Measurements from ENCODE around the gene CRACDL.
"Not testable (repeated sequence)": the region's sequence is repeated elsewhere in the genome, so short reads cannot be mapped to it uniquely, and the experiment has no call there.

CRACDL gene

DNA sequence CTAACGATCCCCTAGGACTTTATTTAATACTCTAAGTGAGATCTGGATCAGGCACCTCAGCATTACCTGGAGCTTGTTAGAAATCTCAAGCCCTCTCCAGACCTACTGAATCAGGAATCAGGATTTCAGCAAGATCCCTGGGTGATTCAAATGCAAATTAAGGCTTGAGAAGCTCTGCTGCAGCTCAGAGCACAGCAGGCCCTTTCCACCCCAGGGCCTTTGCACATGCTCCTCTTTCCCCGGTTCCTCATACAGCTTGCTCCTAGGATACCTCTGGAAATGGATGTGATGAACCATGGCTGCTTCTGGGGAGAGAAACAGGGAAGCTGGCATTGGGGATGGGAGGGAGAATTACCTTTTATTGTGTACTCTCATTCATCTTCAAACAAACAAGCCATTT, 164.8 kb downstream of the CRACDL start:
- no peak for DNase-seq

GRCh38 chr2:98769784-98770183, 166.2 kb downstream of the CRACDL start:
- DNase-seq, result no peak

DNA sequence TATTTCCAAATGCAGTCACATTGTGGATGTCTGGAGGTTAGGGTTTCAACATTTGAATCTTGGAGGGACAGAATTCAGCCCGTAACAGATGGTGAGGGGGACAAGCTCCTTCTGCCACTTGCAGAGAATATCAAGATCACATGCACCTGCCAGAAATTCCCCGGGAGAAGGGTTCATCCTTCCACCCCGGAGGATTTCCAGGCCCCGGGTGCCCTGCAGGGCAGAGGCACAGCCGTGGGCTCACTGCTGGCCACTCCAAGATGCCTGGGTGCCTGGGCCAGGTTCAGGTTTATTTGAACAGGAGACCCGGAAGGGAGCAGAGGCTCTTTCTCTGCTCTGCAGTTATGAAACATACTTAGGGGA, 166.9 kb downstream of the CRACDL start:
- DNase-seq, result no peak

- no peak for DNase-seq
Measured at GRCh38 chr2:98768384-98769113, 167.5 kb downstream of the CRACDL start.

GRCh38 chr2:98764499-98764898, 171.5 kb downstream of the CRACDL start:
- no peak for DNase-seq

DNA sequence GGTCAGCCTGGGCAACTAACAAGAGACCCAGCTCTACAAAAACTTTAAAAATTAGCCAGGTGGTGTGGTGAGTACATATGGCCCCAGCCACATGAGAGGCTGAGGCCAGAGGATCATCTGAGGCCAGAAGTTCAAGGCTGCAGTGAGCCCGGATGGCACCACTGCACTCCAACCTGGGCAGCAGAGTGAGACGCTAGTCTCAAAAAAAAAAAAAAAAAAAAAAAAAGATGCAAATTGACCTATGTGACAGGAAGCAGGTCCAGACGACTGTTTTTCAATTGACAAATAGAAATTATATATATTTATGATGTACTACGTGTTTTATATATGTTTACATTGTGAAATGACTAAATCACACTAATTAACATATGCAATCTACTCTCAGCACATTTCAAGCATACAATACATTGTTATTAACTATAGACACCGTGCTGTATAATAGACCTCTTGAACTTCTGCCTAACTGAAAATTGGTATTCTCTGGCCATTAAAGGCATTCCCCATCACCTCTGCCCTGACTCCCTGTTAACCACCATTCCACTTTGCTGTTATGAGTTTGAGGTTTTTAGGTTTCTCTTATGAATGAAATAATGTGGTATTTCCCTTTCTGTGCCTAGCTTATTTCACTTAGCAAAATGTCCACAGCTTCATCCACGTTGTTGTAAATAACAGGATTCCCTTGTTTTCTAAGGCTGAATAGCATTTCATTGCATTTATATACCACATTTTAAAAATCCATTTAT, 172.6 kb downstream of the CRACDL start:
- DNase-seq, result no peak

GRCh38 chr2:98761909-98762308, 174.1 kb downstream of the CRACDL start:
- no peak for DNase-seq

GRCh38 chr2:98761267-98761781, 174.7 kb downstream of the CRACDL start:
- peak; percentile 50 to 64 for DNase-seq

DNA sequence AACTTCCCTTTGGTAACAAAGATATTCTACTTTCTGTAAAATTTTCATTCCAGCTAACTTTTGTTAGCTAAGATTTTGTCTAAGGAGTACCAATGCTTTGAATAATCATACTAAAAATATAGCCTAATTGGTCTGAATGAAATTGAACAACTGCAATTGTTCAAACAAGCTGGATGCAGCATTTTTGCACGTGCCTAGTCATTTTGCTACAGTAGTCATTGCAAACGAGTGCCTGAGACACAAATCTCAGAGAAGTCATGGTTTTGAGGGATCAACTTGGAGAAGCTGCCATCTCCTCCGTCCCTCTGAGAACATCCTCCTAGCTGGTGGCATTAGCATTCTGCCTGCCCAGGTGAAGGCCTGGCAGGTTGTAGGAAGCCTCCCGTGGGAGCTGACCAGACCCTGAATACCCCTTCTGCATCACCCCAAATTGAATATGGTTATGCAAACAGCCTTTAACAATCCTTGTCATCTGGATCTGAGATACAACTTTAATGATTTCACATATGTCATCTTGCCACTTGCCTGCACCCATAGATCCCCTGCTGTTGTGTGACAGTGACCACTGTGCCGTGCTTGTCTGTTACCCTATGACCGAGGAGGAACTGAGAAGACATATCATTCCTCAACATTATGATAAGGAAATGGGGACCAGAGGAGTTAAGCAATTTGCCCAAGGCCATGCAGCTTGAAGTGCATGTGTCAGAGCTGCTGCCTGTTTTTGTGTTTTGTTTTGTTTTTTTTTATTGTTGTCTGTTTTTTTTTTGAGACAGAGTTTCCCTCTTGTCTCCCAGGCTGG, 176.0 kb downstream of the CRACDL start:
- DNase-seq, result no peak

DNA sequence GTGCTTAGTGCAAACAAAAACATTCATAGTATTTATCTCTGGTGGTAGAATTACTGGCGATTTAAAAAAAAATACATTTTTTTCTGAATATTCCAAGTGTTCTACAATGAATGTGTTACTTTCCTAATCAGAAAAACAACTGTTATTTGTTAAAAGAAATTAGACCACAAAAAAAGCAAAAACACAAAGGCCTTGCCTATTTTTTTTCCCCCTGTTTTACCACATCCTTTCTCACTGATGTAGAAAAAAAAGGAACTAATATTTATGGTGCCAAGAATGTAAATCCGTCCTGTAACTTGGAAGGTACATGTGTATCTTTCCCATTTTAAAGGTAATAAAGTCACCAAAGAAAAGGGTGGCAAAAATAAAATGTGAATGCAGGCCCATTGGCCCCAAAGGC, 176.7 kb downstream of the CRACDL start:
- no peak for DNase-seq

DNA sequence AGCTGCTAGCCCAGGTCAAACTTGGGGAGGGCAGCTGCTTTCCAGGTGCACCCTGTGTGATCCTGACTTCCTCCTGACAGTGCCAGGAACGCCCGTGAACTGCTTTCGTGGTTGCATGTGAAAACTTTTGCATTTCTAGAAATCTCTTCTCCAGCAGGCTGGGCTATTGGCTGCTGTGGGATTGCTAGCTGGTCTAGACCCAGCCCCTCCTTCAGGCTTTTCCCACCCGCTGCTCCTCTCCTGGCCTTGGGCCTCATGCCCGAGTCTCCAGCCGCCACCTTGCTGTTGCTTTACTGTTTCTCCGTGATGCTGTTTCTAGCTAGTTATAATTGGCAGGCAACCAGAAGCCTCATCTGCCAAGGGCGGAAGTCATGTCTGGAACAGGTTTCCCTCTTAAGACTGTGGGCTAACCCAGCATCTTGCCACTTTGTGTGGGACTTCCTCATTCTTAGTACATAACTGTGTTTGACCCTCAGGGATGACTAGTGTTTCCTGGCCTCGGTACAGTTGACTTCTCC, 178.1 kb downstream of the CRACDL start:
- DNase-seq, result no peak

DNA sequence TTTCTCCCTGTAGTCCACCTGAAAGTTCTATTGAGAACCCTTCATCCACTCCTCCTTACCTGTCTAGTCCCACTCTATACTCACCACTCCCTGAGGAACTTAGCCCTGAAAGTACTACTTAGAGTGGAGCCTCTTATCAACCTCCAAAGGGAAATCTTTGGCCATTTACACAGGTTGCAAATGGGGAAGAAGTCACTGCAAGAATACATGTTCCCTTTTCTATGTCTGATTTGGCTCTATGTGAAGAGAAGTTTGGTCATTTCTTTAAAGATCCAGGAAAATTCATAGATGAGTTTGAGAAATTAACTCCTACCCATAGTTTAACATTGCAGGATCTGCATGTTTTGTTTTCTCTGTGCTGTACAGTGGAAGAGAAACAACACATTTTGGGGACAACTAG, 182.2 kb downstream of the CRACDL start:
- no peak for DNase-seq

GRCh38 chr2:98752711-98753110, 183.3 kb downstream of the CRACDL start:
- not testable (repeated sequence) for DNase-seq

DNA sequence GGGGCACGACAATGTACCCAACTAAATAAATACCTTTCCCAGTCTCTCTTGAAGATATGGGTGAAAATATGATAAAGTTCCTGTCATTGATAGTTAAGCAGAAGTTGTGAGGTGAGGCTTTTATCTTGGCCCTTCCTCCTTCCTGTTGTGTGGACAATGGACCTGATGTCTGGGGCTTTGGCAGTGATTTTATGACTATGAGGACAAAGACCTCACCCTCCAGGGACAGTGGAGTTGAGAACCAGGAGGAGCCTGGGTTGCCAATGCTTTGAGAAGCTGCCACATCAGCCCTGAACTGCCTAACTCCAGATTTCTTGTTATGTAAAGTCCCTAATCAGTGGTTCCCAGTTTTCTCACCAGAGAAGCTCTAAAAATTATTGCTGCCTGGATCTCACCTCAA, 184.3 kb downstream of the CRACDL start:
- DNase-seq, result no peak

DNA sequence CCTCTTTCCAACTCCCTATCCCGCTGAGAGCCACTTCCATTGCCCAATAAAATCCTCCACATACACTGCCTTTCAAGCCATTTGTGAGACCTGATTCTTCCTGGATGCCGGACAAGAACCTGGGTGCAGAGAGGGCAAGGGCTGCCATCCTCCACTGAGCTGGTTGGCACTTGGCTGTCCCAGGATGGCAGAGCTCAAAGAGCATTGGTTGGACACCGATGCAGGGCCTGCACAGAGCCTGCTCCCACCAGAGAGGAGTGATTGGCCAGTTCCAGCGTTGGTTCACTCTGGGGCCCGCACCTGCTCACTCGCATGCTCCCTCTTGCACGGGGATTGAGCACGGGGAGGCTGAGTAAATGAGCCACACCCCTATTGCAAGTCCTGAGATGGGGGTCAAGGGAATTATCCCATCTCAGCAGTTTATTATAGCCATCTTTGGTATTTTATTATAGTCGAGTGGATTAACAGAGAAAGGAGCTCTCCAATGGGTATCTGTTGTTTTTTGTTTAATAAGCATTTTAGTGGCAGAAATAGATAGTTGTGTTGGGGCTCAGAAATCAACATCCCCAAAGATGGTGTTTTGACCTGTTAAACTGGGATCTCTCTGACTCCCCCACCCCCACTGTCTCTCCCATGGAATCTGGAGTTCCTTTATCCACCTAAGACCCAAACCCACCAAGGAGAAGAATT, 185.3 kb downstream of the CRACDL start:
- DNase-seq, result no peak

- no peak for DNase-seq
Measured at GRCh38 chr2:98749066-98749450, 187.0 kb downstream of the CRACDL start.

- DNase-seq, result no peak
Measured at GRCh38 chr2:98748292-98749065, 187.5 kb downstream of the CRACDL start.

DNA sequence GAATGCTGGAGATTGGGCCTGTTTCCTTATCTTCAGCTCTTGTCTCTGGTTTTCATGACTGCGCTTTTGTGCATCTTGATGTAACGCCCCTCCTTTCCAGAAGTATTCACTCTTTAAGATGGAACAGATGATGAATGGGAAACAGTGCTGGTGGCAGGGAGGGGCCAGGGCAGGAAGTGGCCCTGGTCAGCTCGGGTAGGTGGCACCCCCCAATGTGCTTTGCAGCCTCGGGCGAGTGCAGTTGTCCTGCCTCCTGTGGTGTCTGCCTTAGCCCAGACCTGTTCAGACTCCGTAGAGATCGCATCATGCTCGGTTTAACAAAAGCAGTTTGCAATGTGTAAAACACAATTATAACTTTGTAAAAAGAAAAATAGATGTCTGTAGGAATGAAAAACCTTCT, 188.1 kb downstream of the CRACDL start:
- DNase-seq, result no peak

GRCh38 chr2:98746426-98746825, 189.6 kb downstream of the CRACDL start:
- DNase-seq, result no peak

GRCh38 chr2:98744595-98744994, 191.4 kb downstream of the CRACDL start:
- no peak for DNase-seq
